Measurements from ENCODE around the gene VOPP1. TPM values are rescaled to one million over a fixed set of nuclear protein-coding genes. Genes with fewer than 3 reads are reported as not detected.
"Not testable (repeated sequence)": the region's sequence is repeated elsewhere in the genome, so short reads cannot be mapped to it uniquely, and the experiment has no call there.

The VOPP1 gene
- total RNA-seq, 1 donor from 2014 or later: 66.2 TPM

DNA sequence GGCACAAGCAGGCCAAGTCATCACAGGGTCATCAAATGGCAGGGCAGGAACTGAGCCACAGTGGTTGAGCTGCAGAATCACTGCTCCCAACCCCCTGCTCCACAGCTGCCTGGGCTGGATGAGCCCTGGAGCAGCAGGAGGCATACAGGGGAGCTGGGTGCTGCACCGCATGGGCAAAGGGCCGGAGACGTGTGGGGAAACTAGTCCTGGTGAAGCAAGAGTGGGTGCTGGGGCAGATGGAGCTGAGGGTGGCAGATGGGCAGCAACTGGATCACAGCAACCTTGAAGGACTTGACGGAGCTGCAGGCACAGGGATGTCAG is 16.0 kb upstream of the VOPP1 start:
- H3K9me3 ChIP-seq: no peaks in the 10 kb centered on the region
- ATAC-seq (no peak), DNase-seq (no peak)
- H3K27ac ChIP-seq: no peak overlapping the region
- H3K4me1 ChIP-seq: no peaks in the 10 kb centered on the region
- intact Hi-C loops (cut with DNase I): no loop called here
- no peaks in the 10 kb centered on the region for H3K36me3 ChIP-seq
- no peak overlapping the region for H3K4me3 ChIP-seq
- TF ChIP-seq, protein P1, sequence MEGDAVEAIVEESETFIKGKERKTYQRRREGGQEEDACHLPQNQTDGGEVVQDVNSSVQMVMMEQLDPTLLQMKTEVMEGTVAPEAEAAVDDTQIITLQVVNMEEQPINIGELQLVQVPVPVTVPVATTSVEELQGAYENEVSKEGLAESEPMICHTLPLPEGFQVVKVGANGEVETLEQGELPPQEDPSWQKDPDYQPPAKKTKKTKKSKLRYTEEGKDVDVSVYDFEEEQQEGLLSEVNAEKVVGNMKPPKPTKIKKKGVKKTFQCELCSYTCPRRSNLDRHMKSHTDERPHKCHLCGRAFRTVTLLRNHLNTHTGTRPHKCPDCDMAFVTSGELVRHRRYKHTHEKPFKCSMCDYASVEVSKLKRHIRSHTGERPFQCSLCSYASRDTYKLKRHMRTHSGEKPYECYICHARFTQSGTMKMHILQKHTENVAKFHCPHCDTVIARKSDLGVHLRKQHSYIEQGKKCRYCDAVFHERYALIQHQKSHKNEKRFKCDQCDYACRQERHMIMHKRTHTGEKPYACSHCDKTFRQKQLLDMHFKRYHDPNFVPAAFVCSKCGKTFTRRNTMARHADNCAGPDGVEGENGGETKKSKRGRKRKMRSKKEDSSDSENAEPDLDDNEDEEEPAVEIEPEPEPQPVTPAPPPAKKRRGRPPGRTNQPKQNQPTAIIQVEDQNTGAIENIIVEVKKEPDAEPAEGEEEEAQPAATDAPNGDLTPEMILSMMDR (IDR thresholded peaks at IDR 0.05): no peak
- peaks cover 3% of the 10 kb centered on the region for H3K27me3 ChIP-seq (ENCODE audit: low read depth)

DNA sequence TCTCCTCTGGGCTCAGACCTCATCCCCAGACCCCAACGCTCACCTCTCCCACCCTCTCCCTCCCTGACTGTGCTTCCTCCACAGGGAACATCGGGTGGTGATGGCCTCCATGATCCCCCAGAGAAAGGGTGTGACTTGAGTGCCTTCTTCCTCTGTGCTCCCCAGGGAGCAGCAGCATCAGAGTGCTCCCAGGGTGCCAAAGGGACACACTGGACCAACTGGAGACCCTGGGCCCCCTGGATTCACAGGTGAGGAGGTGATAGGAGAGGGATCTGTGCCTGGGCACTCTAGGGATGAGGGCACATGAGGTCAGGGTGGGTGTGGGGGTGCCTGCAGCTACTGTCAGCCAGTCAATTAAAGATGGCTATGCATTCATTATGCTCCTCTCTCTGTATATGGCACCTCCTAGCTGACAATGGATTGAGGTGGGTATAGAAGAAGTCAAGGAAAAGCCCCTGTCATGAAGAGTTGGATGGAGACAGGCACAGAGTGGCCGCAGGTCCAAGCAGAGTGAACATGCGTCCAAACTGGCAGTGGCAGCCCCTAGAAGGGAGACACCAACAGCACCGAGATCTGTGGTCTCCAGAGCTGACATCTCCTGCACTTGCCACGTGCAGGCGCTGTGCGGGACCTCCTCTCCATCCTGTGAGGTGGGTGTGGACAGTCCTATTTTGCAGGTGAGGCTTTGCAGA is 15.5 kb upstream of the VOPP1 start:
- intact Hi-C loops (cut with DNase I): no loop called here
- TF ChIP-seq, protein P1 (IDR thresholded peaks at IDR 0.05): no peak

DNA sequence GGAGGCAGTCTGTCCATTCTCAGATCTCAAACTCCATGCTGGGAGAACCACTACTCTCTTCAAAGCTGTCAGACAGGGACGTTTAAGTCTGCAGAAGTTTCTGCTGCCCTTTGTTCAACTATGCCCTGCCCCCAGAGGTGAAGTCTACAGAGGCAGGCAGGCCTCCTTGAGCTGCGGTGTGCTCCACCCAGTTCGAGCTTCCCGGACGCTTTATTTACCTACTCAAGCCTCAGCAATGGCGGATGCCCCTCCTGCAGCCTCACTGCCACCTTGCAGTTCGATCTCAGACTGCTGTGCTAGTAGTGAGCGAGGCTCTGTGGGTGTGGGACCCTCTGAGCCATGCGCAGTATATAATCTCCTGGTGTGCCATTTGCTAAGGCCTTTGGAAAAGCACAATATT is 10.4 kb upstream of the VOPP1 start:
- H3K27ac ChIP-seq; H3K4me3 ChIP-seq; H3K27me3 ChIP-seq (ENCODE audit: low read depth); H3K9me3 ChIP-seq; H3K4me1 ChIP-seq; DNase-seq; H3K36me3 ChIP-seq; ATAC-seq; intact Hi-C loops (cut with DNase I): not testable (repeated sequence)

More for the DNA sequence above, 15.5 kb upstream of the VOPP1 start:
- Histone ChIP-seq H3K36me3 (no peaks in the 10 kb centered on the region), H3K4me1 (no peaks in the 10 kb centered on the region), H3K9me3 (no peaks in the 10 kb centered on the region), H3K4me3 (no peak overlapping the region), H3K27ac (no peak overlapping the region), H3K27me3 (ENCODE audit: low read depth) (peaks cover 3% of the 10 kb centered on the region)
- ATAC-seq (no peak), DNase-seq (no peak)

DNA sequence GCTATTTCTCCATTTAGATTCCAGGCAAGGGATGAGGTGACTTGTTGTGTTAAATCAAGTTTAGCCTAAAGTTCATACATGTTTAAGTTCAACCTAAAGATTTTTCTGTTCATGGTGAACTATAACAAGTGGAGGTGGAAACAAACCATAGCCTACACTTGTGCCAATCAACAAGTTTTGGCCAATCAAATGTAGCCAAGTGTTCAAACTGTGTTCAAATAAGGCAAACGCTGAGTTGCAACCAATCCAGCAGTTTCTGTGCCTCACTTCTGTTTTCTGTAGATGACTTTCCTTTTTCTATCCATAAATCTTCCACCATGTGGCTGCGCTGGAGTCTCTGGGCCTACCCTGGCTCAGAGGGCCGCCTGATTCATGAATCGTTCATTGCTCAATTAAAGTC is 4.5 kb upstream of the VOPP1 start:
- H3K27ac ChIP-seq: no peak overlapping the region
- H3K36me3 ChIP-seq: no peaks in the 10 kb centered on the region
- intact Hi-C loops (cut with DNase I): no loop called here
- ATAC-seq (no peak), DNase-seq (no peak)
- H3K9me3 ChIP-seq: no peaks in the 10 kb centered on the region
- peaks cover 19% of the 10 kb centered on the region for H3K4me1 ChIP-seq
- H3K4me3 ChIP-seq: no peak overlapping the region
- TF ChIP-seq, protein P1 (IDR thresholded peaks at IDR 0.05): no peak
- no peaks in the 10 kb centered on the region for H3K27me3 ChIP-seq (ENCODE audit: low read depth)

DNA sequence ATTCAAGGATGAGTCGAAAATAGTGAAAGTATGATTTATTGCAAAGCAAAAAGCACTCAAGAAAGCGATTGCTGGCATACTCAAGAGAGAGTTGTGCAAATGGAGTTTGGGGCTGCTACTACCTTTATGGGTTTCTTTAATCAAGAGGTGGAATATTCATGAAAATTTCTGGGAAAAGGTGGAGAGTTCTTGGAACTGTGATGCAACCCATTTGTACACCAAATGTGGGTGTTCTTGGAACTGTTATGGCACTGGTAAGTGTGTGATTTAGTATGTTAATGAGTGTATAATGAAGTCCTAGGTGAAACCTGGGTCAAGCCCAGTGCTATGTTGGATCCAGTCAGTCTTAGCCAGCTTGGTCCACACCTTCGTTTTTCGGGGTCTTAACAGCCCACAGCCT is 3.4 kb upstream of the VOPP1 start:
- no peak overlapping the region for H3K27ac ChIP-seq
- H3K36me3 ChIP-seq: no peaks in the 10 kb centered on the region
- TF ChIP-seq, protein P1 (IDR thresholded peaks at IDR 0.05): no peak
- no peak for DNase-seq
- H3K27me3 ChIP-seq (ENCODE audit: low read depth): no peaks in the 10 kb centered on the region
- no peak overlapping the region for H3K4me3 ChIP-seq
- peaks cover 24% of the 10 kb centered on the region for H3K4me1 ChIP-seq
- intact Hi-C loops (cut with DNase I): no loop called here
- no peaks in the 10 kb centered on the region for H3K9me3 ChIP-seq
- no peak for ATAC-seq

DNA sequence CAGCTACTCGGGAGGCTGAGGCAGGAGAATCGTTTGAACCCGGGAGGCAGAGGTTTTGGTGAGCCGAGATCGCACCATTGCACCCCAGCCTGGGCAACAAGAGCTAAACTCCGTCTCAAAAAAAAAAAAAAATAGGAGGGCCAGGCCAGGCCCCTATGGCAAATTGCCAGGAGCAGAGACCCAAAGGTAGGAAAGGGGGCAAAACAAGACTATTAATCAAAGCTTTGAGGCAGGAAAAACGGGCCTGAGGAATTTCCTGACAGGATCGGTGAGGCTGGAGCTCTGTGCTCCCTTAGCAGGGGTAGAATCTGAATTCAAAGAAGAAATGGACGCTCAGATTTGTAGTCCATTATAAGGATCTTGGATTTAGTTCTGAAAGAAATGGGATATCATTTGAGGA is 2.8 kb upstream of the VOPP1 start:
- no peaks in the 10 kb centered on the region for H3K9me3 ChIP-seq
- H3K36me3 ChIP-seq: no peaks in the 10 kb centered on the region
- ATAC-seq (no peak), DNase-seq (no peak)
- TF ChIP-seq, protein P1 (IDR thresholded peaks at IDR 0.05): no peak
- H3K4me3 ChIP-seq: no peak overlapping the region
- peaks cover 31% of the 10 kb centered on the region for H3K4me1 ChIP-seq
- intact Hi-C loops (cut with DNase I): no loop called here
- H3K27me3 ChIP-seq (ENCODE audit: low read depth): no peaks in the 10 kb centered on the region
- H3K27ac ChIP-seq: no peak overlapping the region
